ENCODE data around the gene MTA1.
A peak's percentile ranks its signal among the peaks of the same experiment; 100 is the strongest.

MTA1 gene

DNA sequence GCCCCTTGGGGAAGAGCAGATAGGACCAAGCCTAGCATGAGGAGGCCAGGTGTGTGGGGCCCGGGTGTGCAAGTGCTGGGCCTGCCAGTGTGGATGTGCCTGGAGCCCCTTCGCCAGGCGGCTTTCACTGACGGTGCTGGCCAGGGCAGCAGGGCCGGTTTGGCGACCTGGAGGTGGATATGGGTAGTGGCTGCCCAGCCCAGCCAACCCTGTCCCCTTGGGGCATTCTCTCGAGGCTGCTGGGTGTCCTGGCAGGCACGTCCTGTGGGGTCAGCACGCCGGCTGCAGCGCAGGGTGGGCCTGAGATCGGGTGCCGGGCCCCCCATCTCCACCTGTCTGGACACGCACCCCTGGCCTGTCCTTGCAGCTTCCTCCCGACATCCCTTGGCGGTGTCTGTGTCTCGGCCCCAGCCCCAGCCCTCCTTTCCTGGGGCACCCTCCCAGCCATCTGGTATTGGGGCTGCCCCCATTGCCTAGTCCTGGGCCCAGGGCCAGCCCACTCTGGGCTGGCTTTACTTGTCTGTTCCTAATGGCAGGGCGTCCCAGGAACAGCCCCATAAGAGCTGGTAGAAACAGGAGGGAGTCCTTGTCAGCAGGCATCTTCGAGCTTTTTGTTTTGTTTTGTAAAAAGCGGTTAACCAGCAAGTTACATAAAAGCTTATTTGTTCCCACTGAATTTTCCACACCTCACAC, 47.8 kb downstream of the MTA1 start:
- DNase-seq, result no peak

DNA sequence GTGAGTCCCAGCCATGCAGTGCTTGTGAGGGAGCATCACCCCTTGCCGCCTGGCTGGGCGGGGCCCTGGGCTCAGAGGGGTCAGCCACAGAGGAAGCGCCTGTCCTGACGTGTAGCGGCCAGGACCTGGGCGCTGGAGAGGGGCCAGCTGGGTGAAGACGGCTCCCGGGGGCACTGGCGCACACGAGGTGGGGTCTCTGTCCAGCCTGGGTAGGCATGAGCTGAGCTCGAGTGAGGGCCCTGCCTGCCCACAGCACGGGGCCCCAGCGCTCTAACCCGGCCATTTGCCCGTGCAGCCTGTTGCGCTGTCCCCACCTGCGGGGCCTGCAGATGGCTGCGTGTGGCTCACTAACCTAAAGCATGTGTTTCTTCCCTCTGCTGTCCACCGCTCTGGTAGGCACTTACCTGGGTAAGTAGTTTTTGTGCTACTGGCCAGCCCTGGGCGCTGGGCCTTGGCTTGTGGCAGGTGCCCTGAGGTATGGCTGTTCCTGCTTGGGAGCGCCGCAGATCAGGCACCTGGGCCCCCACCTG, 48.4 kb downstream of the MTA1 start:
- DNase-seq, result no peak

DNA sequence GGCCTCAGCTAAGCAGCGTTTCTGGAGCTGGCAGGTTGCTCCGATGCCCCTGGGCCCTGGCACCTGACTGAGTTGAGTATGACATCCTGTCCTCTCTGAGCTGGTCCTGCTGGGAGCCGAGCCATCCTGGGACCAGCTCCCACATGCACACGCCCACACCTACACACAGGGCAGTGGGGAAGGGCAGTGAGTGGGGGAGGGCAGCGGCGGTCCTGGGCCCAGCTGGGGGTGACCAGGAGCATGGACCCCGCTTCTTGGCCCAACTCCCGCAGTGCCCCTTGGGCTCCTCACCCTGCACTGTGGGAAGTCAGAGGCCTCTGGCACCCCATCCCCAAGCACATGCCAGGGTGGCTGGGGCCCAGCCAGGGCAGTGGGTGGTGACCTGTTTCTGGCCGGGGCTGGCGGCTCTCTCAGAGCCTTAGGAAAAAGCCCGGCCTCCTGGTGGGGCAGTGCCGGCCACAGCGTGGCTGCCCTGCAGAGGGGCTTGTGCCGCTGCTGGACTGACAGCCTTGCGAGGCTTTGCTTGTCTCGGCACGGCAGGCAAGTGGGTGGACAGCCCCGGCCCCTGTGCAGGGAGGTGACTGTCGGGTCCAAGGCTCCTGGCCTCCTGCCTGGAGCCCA, 49.1 kb downstream of the MTA1 start:
- DNase-seq, result no peak

DNA sequence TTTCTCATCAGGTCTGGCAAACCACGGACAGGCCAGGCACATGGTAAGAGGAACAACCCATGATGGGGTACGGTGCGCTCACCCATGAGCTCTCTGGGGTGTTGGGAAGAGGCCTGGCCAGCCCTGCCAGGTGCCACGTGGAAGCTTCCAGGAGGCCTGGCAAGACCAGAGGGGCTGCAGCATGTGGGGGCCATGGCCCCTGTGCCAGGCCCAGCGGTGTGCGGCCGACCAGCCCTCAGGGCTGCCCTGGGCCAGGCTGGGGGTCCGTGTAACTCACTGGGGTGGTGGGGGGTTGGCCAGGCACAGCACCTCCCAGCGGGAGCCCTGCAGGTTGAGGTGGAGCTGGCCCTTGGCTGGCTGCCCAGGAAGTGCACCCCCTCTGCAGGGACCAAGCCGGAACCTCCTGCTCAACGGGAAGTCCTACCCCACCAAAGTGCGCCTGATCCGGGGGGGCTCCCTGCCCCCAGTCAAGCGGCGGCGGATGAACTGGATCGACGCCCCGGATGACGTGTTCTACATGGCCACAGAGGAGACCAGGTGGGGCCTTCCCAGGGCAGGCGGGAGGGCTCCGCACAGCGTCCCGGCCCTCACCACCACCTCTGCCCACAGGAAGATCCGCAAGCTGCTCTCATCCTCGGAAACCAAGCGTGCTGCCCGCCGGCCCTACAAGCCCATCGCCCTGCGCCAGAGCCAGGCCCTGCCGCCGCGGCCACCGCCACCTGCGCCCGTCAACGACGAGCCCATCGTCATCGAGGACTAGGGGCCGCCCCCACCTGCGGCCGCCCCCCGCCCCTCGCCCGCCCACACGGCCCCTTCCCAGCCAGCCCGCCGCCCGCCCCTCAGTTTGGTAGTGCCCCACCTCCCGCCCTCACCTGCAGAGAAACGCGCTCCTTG, 50.1 kb downstream of the MTA1 start:
- DNase-seq, result no peak

DNA sequence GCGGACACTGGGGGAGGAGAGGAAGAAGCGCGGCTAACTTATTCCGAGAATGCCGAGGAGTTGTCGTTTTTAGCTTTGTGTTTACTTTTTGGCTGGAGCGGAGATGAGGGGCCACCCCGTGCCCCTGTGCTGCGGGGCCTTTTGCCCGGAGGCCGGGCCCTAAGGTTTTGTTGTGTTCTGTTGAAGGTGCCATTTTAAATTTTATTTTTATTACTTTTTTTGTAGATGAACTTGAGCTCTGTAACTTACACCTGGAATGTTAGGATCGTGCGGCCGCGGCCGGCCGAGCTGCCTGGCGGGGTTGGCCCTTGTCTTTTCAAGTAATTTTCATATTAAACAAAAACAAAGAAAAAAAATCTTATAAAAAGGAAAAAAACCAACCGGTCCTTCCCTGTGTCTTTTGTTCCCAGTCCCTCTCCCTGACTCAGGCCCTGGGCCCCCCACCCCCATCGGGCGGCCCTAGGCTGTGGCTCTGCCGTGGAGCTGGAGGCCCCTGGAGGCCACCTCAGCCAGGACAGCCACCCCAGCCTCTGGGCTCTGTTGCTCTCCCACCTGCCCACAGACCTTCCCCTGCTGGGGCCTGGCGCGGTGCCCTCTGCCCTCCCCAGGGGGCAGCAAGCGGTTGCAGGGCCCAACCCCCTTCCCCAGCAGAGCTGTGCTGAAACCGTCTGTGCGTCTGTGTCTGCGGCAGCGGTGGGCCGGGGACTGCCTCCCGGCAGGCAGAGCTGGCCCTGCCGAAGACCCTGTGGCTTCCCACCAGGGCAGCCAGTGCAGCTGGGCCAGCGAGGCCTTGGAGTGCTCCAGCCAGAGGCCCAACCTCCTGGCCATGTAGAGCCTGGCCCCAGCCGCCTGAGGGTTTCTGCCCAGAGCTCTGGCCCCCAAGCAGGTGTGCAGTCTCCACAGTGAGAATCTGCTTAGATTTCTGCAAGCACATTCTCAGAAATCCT, 51.0 kb downstream of the MTA1 start:
- DNase-seq, result no peak

DNA sequence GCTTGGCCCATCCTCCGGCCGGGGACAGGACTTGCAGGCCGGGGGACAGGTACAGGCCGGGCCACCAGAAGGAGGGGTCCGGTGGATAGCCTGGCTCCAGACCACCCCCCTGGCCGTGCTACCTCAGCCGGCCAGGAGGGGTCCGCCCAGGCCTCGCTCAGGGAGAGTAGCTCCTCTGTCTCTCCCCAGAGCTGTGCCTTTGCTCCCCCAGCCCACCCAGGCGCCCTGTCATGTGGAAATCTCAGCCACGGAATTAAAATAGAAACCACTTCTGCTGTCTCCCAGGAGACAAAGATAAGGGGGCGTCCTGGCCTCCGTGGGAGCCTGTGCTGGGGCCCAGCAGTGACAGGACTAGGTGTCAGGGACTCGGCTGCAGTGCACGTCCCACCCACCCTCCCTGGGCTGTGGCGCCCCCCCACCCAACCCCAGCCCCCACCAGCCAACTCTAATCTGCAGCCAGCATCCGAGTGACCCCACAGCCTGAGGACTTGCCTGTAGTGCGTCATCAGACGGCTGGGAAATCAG, 51.7 kb downstream of the MTA1 start:
- DNase-seq, result no peak

DNA sequence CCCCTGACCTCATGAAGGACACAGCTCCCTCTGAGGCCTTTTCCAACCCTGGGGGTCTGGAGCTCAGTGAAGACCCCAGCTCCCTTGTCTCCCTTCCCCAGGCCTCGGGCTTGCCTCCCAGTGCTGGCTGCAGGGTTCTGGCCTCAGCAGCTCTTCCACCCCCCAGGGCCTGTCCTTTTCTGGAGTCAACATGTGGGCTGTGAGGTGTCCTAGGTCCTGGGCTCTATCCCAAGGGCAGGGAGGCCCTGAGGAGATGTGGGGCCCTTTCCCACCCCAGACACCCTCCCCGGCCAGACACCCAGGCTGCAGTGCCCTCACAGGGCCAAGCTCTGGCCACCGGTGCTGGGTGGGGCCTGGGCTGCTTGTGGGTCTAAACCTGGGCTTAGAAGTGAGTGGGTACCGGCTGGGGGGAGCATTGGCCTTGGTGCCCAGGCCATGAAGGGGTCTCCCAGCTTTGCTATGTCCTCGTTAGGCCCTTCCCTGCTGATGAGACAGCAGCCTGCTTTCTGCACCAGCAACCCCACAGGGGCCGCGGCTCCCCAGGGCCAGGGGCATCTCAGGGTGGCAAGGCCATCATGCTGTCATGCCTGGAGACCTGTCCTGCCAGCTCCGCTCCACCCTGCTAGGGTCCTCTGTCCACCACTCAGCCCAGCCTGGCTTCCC, 52.3 kb downstream of the MTA1 start:
- no peak for DNase-seq

DNA sequence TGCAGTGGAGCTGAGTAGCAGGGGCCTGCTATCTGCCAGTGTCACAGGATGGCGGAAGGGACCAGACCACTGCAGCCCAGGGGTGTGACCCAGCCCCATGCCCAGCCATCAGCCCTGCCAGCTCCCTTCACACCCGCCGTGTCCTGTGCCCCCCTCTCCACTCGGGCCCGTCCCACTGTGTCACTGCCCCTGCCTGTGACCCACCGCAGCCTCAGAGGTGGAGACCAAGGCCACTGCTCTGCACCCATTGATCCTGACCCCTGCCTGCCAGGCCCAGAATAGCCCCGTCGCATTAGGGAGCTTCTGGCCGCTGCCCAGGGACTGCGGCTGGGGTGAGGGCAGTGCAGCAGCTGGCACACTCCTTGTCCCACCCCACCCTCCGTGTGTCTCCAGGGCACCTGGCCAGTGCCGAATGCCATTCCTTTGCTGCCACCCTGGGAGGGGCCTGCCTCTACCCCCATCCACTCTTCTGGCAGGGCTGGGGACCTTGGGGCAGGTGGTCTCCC, 52.9 kb downstream of the MTA1 start:
- no peak for DNase-seq

DNA sequence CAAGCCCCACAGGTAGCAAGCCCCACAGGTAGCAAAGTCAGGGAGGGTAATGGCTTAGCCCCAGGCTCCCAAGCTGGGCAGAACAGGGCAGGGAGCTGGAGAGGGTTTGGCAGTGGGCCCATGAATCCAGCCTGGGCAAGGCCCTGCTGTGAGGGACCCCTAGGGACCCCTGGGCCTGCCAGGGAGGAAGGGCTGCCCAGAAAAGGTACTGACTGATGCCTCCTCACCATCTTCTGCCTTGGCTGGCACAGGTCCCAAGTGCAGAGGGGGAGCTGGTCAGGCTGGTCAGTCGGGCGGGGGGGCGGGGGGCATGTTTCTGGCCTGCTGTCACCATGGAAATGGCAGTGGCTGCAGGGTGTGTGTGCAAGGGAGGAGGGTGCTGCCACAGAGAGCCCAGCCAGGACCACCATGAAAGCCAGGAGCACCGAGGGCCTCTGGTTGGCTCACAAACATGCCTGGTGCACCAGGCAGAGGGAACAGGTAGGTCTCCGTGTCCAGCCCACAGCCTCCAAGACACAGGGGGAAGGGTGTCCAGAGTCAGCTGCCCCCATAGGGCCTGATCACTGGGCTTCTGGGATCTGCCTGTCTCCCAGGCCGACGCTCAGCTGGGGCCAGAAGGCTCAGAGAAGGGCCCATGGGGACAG, 53.5 kb downstream of the MTA1 start:
- DNase-seq, result no peak

DNA sequence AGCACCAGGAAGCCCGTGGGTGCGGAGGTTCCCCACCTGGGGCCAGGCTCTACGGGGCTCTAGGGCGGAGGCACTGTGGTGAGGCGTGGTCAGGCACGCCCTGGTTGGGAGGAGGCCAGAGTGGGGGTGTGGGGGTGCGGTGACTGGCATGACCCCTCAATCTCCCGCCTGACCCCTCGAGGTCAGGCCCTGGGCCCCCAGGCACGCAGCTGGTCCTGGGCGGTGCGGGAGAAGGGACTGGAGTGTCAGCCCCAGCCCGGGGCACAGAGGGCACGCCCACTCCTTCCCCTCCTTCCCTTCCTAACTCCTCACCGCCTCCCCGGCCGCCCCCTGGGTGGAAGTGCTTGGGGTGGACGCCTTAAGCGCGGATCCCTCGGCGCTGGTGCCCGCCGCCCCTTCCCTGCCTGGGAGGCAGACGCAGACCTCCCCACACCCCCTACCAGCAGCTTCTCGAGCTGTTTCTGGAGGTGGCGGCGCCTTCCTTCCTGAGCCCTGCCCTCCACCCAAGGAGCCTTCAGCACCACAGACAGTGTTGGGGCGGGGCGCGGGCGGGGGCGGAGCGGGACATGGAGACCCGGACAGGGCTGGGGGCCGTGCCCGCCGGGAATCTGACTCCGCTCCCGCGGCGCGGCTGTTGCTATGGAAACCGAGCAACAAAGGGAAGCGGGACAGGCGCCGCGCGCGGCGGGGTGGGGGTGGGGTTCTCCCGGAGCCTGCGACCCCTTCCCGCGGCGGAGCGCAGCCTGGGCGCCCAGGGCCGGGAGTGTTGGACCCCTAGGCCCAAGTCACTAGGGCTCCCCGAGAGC, 54.3 kb downstream of the MTA1 start:
- peak; percentile 73 for DNase-seq

DNA sequence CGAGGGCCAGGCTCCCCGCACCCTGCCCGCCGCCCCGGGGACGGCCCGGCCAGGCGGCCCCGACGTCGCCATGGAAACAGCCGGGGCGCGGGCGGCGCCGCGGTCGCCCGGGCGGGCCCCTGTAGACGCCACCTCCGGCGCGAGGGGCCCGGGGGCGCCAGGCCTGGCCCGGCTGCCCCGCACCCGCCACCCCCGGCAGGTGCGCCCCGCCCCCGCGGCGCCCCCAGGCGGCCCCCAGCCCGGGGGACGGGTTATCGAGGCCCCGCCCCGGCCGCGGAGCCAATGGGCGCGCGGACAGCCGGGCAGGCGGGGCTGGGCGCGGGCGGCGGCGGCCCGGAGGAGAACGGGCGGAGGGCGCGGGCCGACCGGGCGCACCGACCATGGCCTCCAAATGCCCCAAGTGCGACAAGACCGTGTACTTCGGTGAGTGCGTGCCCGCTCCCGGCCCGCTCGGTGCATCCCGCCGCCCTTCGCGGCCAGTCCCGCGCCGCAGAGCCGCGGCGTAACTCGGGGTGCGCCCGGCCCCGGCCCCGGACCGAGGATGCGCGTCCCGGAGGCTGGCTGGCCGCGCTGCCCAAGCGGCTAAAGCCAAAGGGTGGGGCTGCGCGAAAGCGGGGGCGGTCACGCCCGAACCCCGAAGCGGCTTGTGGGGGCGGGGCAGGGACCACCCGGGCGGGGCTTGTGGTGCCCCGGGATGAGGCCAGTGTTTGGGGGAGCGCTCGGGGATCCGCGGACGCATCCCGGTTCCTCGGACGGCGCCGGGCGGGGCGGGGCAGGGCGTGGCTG, 55.0 kb downstream of the MTA1 start, which contains the start of gene CRIP2:
Gene CRIP2 (plus strand): TSS at position 339 of the 786 bp plus-strand sequence. CDS start 42 bp downstream, at position 381.
- DNase-seq, result peak; percentile 36

DNA sequence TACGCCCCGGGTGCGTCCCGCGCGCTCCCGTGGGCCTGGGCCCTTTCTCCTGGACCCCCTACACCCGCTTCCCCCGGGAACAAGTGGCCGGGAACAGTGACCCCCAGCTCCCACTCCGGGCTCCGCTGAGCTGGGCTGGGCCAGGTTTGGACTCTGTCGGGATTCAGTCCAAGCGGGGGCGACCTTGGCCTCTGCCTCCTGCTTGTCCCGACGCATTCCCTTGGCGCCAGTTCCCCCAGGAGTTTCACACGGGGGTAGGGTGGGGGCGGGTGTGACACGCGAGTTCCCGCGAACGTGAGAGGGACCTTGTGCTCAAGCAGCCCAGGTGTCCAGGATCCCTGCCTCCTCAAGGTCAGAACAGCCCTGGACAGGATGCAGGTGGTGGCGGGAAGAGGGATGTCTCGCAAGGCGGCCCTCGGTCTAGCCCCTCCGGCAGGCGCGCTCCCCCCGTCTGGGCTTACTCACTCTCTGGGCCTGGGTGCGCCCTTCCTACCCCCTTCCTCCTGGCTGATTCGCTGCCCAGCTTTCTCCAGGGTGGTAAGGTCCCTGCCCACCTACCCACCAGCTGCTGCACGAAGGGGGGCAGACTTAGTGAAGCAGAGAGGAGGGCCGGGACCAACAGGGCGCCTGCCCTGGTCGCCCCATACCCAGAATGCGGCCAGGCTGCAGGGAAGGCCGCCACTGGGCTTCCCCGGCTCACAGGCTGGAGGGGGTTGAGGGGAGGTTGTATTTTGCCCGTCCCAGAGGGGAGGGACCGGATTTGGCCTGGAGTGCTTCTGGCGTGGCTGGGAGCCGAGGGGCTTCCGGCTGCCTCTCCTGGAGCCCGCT, 55.9 kb downstream of the MTA1 start:
- DNase-seq, result no peak

DNA sequence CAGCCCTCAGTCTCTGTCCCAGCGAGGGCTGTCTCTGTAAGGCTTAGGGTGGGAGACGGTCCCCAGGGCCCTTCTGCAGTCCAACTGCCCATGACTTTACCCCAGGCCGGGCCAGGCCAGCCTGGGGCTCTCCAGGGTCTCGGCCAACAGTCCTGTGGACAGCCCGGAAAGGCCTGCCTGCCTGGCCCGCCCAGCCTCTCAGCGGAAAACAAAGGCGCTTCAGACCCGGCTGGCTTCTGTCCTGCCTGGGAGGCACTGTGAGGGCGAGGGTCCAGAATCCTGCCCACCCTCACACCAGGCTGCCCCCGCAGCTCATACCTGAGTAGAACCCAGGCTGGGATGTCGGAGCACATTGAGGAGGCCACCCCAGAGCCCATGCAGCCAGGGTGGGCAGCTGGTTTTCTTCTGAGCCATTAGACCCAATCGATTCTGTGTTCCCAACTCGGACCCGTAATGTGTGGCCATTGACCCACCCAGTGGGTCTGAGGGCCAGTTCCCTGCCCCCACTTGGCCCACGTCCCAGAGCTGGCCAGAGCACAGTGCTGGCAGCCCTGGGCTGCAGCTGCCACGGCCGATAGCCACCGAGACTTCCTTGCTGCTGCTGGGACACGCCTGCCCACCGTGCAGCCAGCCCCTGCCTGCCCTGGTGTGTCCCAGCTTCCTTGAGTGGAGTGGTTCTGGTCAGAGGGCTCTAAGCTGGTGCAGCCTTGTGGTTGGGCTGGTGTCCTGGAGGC, 56.6 kb downstream of the MTA1 start:
- no peak for DNase-seq

DNA sequence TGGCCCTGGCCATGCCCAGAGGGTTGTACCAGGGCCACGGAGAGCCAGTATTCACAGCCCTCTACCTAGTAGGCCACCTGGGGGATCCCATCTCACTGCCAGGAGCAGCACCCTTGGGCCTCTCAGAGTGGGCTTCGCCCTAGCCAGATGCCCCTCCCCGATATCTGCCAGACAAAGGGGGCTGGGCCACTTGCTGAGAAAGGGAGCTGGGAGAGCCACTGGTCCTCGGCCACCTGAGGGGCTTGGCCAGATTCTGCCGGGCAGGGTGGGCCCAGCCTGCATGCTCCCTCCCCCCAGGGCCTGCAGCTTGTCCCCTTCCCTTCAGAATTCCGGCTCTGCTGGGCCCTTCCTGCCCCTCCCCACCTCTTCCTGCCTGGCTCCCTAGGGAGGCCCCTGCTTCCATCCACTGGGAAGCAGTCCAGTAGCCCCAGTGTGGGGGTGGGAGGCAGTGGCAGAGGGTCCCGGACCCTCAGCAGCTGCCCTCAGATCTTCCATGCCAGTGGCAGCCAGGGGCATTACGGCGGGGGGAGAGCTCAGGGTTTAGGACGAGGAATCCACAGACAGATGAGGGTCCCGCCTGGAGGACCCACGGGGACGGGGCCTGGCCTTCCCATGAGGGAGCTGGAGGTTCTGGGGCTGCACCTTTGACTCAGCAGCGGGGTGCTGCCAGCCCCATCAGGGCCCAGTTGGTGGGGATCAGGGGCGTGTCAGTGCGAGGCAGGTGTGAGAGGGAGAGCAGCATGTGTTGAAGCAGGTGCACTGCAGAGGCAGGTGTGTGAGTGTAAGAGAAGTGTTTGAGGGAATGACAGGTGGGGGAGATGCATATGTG, 57.4 kb downstream of the MTA1 start:
- no peak for DNase-seq

DNA sequence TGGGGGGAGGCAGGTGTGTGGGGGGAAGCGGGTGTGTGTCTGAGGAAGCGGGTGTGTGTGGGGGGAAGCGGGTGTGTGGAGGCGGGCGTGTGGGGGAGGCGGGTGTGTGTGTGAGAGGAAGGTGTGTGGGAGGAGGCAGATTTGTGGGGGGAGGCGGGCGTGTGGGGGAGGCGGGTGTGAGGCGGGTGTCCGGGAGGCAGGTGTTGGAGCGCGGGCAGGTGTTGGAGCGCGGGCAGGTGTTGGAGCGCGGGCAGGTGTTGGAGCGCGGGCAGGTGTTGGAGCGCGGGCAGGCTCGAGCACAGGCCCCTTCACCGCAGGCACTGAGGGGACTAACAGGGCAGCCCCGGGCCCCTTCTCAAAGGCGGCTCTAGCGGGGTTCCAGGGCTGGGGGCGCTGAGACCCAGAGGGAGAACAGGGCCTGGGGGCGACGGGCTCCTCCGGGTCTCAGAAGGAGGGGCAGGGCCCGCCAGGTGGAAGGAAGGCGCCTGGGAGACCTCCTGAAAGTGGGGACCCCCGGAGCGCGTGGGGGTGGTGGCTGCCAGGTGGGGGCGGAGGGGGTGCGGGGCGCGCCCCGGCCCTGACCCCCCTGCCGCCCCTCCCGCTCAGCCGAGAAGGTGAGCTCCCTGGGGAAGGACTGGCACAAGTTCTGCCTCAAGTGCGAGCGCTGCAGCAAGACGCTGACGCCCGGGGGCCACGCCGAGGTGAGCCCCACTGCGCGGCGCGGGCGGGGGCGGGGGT, 58.2 kb downstream of the MTA1 start:
- no peak for DNase-seq

Data from EL (cell line).